SK-N-DZ (cell line): Measurements from ENCODE around the gene NFIA.

ENCODE experiments used
- DNase-seq: peaks from one replicate; pipeline ENCODE4 v3.0.0-alpha.2; 2015; ENCODE audit warnings: low spot score

The NFIA gene

DNA sequence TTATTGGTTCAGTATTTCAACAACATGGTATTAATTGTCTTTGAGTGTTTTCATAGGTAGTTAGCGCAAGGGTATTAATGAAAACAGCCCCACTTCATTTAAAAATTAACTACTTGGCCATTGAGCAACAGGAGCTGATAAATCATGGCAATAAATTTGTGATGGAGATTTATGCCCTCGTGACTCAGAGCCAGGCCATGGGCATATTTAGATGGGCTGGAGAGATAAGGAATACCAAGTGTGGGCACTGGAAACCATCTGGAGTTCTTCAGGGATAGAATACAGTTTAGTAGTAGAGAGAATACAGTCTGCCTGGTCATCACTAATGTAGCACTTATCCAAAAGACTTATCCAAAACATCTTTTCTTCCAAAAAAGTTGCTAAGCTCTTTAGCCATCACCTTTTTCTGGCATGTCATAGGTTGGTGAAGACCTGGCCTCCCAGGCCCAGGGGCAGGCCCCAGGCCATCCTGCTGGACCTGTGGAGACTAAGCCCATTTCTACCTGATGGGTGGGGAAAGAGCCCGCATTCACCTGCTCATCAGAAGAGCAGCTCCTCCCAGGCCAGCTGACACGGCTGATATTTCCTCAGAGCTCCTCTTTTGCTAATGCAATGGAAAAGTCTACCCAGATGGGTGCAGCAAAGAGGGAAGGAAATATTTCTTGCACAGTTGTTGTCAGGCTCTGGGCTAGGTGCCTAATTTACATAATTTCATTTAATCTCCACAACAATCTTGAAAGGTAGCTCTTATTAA, 404.6 kb downstream of the NFIA start:
- no peak for DNase-seq

DNA sequence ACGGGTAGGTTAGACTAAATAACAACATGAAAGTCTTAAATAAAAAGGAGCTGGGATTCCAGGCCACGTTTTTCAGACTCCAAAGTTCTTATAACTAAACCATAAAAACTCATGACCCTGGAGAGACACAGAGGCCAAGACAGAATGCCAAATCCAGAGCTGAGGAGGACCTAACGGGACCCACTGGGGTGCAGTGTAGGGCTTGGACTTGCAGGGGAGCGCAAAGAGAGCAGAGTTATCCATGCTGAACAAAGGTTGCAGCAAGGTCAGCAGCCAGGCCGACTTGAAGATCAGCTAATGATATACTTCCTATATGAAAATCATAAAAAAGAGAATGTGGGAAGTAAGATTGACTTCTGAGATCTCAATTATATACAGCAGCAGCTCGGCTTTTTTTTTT, 405.4 kb downstream of the NFIA start:
- no peak for DNase-seq

DNA sequence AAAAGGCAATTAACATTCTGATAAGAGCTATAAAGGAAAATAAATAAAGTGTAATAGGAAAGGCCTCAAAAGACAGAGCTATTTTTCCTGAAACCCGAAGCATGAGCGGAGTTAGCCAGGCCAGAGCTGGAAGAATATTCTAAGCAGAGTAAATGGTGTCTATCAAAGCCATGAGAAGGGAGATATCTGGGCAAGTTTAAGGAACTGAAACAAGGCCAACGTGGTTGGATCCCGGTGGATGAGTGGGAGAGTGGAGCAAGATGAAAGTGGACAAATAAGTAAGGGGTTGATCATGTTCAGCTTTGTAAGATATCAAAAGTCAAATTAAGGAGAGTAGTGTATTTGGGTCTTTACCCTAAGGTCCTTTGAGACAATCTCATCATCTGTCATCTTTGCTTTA, 408.6 kb downstream of the NFIA start:
- no peak for DNase-seq

DNA sequence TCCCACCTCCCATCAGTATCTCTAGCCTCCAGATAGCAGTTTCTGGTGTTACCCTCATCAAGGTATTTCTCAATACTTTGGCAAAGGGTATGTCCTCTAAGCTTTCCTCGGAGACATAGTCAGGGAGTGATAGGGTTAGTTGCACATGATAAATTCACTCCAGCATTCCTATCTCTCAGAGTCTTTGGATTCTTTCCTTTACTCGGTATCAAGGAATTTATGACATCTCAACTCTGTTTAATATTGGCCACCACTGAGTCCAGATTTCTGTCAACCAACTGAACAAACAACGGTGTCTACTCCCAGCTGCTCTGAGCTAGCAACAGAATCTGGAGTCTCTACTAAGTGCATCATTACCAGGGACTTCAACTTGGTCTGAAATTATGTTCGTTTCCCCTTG, 409.1 kb downstream of the NFIA start:
- no peak for DNase-seq

DNA sequence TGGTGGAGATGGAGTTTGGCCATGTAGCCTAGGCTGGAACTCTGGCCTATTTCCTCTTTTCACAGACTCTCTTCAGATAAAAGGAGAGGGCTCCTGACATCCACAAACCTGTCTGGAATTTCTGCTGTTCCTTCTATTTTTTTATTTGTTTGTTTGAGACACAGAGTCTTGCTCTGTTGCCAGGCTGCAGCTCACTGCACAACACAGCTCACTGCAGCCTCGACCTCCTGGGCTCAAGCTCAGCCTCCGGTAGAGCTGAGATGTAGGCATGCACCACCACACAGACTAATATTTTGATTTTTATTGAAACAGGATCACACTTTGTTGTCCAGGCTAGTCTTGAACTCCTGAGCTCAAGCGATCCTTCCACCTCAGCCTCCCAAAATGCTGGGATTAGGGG, 411.6 kb downstream of the NFIA start:
- DNase-seq = no peak

DNA sequence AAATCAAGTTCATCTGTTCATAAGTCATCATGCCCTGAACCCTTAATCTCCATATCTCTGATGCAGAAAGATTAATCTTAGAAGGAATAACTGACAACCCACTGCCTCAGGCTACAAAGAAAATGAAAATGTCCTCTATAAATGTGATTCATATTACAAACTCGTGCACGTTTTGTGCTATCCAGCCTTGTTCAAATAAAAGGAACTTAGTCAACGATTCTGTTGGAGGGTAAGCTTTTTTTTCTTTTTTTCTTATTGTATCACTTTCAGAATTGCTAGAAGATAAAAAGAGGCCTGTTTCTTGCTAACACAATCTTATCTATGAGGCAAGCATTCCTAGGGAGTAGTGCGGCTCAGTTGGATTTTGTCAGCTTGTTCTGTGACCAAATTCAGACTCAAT, 414.1 kb downstream of the NFIA start:
- no peak for DNase-seq

DNA sequence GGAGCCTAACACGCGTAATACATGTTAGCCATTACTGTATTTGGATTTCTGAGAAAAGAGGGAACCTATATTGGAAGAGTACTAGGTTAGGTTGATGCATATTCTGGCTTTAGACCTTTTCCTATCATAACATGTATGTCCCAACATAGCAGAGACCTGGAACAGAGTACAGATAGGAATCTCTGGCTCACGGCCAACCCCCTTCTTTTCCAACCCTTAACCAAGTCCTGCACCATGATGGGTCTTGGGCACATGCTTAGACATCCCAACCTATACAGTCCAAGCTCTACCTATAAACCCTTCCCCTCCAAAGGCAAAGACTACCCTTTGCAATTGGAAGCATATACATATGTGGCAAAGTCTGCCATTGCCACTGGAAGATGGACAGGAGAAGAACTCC, 414.7 kb downstream of the NFIA start:
- no peak for DNase-seq

DNA sequence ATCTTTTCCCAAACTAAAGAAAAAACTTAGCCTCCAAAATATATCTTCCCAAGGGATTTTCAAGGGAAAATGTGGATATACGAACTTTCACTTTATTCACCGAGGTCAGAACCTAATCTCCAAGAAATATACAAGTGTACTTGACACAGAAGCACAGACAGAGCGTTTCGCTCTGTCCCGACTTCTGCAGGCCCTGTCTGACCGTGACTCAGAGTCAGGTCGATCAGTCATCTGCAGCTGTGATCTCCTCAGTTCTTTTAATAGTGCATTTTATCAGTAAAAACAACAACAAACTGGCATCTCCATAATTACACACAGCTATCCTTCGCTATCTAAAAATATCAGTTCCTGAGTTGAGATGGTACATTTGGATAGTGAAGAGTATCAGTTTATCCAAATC, 416.0 kb downstream of the NFIA start:
- no peak for DNase-seq

DNA sequence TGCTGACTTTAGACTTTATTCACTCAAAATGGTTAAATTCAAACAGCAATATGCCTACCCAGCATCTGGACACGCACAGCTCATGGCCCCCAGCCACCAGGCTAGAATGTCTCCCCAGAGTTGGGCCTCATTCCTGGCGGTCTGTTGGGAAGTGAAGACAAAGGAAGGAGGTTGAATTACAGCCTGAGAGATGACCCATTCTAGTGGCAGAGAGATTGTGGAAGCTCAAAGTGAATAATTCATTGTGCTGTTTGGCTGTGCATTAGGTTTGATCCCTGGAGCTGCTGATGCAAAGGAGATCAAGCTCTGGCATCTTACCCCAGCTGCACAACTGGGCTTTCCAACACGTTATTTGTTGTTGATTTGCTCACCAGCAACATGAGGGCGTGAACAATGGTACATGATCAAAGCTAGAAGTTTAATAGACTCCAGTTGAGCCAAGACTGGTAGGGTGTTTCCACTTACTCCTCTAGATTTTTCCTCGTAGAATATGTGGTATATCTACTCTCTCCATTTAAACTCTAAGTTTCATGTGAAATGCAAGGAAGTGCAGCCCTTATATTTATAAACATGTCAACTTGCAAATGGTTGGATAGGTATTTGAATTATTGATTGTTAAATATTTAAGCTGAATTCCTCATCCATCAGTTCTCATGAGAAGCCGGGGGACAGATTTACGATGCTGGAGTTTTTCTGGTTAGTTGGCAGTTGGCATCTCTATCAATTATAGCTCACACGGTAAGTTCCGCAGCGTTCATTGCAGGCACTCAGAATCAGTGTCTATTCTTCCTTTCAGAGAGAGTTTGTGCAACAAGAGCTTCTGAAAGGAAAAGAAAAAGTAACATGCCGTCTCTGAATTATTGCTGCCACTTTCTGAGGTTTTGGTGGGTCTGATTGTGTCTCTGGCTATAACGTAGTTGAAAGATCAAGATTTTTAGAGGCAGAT, 419.9 kb downstream of the NFIA start:
- DNase-seq = no peak

DNA sequence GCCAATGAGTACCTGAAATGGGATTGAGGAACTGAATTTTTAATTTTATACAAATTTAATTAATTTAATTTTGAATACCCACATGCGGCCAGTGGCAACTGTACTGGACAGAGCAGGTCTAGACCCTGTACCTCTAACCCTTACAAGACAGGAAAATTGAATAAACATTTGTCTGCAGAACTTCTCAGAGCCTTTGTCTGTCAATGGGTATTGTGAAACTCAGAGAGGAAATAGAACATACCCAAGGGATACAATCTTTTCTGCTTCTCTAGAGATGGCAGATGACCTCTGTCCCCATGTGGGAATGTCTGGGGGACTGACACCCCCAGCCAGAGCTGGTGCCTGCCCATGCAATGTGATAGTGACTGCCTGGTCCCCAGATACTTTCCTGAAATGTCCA, 421.9 kb downstream of the NFIA start:
- no peak for DNase-seq

DNA sequence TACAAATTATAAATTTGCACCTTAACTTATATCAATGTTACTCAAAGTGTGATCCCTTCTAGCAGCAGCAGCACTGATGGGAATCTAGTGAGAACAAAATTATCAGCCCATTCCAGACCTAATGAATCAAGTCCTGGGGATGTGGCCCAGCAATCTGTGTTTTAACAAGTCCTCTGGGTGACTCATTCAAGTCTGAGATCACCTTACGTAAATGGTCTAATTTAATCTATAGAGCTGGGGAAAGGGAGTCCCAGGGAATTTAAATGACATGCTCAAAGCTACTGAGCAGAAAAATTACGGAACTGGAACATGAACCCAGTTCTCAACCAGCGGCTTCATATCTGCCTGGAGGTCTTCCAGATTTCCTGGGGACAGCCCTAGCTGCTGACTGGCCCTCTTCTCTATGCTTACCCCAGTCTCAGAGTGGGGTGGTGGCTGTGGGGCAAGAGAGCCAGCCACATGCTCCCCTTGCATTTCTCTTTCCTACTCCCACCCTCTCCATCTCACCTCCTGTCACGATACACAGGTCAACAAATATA, 422.6 kb downstream of the NFIA start:
- DNase-seq = no peak

DNA sequence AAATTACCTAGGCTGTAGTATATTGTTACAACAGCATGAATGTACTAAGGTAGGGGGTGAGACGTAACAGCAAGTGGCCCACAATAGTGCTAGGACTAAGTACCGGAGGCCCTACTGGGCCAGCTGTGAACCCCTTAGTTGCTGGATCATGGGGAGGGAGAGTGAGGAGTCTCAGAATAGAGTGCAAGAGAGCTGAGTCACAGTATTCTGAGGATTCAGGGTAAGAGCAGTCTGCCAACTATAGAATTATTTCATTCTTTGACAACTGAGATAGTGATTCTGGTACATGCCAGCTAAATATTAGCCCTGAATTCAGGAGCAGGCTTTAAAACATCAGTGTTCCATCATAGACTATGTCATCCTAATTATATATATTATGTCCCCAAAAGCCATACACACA, 423.9 kb downstream of the NFIA start:
- DNase-seq = no peak

DNA sequence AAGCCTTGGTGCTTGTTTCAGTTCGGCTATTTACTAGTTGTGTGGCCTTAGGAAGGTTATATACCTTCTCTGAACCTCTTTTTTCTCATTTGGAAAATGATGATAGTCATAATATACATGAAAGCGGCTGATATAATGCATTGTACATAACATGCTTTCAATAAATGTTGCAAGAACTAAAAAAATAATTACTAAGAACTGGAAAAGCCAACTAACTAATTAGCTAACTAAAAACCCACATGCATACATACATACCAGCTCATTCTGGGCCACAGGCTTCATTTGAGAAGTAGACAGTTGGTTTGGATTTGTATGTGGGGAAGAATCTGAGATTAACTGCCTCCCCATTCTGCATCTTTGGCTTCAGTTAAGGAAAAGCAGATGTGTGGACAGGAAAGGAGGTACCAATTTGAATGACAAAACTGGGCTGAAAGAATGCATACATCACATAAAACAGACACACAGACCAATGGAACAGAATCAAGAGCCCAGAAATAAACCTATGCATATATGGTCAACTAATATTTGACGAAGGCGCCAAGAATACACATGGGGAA, 424.7 kb downstream of the NFIA start:
- DNase-seq = no peak
